CD14-positive monocyte (primary cell): ENCODE measurements around the gene KIF5C. TPM values are rescaled to one million over a fixed set of nuclear protein-coding genes. Genes with fewer than 3 reads are reported as not detected.

Experiments used
- DNase-seq, 3 donors: peaks; one replicate each; pipeline ENCODE4 v3.0.0-alpha.2; 2011 to 2022
- H2AFZ ChIP-seq: 2 replicates; pipeline ENCODE4 v1.6.0; 2012; ENCODE audit warnings: mild to moderate bottlenecking, low read depth, low read length, inconsistent platforms; ENCODE audit not compliant: insufficient read depth, poor library complexity, severe bottlenecking
- H3K27ac ChIP-seq, 2 donors: 1 replicate in 1 of 2; 2 replicates in 1 of 2; pipeline ENCODE4 v1.5.1; 2012 to 2013; ENCODE audit warnings: low read length in 2 of 2, control low read depth in 1 of 2, inconsistent platforms in 1 of 2, low read depth in 1 of 2, mild to moderate bottlenecking in 1 of 2
- H3K27me3 ChIP-seq, 2 donors: one replicate each; pipeline versions ENCODE4 v1.6.0 to v1.6.1; 2011 to 2013; ENCODE audit warnings: low read length in 2 of 2; ENCODE audit not compliant: control insufficient read depth in 2 of 2, insufficient read depth in 2 of 2
- H3K36me3 ChIP-seq, 2 donors: replicated peaks in 1 of 2; 1 replicate in 1 of 2; 2 replicates in 1 of 2; pipeline versions ENCODE4 v1.5.1 to v1.6.1; 2012 to 2013; ENCODE audit warnings: low read length in 2 of 2, control low read depth in 1 of 2, inconsistent platforms in 1 of 2, mild to moderate bottlenecking in 1 of 2; ENCODE audit not compliant: insufficient read depth in 2 of 2, control insufficient read depth in 1 of 2
- H3K4me1 ChIP-seq, 2 donors: 1 replicate in 1 of 2; 2 replicates in 1 of 2; pipeline versions ENCODE4 v1.5.1 to v1.6.1; 2012 to 2013; ENCODE audit warnings: low read length in 2 of 2, control low read depth in 1 of 2, inconsistent platforms in 1 of 2, mild to moderate bottlenecking in 1 of 2, moderate library complexity in 1 of 2; ENCODE audit not compliant: insufficient read depth in 2 of 2, control insufficient read depth in 1 of 2
- H3K4me2 ChIP-seq: replicated peaks from 2 replicates; pipeline ENCODE3; 2012; ENCODE audit warnings: low read length, moderate library complexity, mild to moderate bottlenecking; ENCODE audit not compliant: poor library complexity, severe bottlenecking; ENCODE audit errors: extremely low read depth
- H3K4me3 ChIP-seq, 3 experiments: fragments of 200-600 bp in 1 of 3; sonication (generic) in 1 of 3; replicated peaks in 1 of 3; 1 replicate in 2 of 3; 2 replicates in 1 of 3; pipeline ENCODE4 v1.5.1; 2011 to 2013; ENCODE audit warnings: low read length in 3 of 3, mild to moderate bottlenecking in 3 of 3, control low read depth in 2 of 3, low read depth in 2 of 3, inconsistent platforms in 1 of 3, moderate library complexity in 1 of 3
- H3K79me2 ChIP-seq: 2 replicates; pipeline ENCODE4 v1.6.0; 2012; ENCODE audit warnings: mild to moderate bottlenecking, control low read depth, inconsistent platforms, low read length, moderate library complexity; ENCODE audit not compliant: insufficient read depth
- H3K9ac ChIP-seq: 2 replicates; pipeline ENCODE4 v1.6.0; 2017; ENCODE audit warnings: low read length, mild to moderate bottlenecking; ENCODE audit not compliant: insufficient read depth, poor library complexity, severe bottlenecking
- H3K9me3 ChIP-seq, 2 donors: replicated peaks in 1 of 2; 1 replicate in 1 of 2; 2 replicates in 1 of 2; pipeline versions ENCODE4 v1.5.1 to v1.6.1; 2012 to 2013; ENCODE audit warnings: low read length in 2 of 2, control low read depth in 1 of 2; ENCODE audit not compliant: control insufficient read depth in 1 of 2, insufficient read depth in 1 of 2
- H4K20me1 ChIP-seq: 2 replicates; pipeline ENCODE4 v1.6.0; 2012; ENCODE audit warnings: mild to moderate bottlenecking, low read length, control low read depth, moderate library complexity; ENCODE audit not compliant: insufficient read depth
- H3K27ac Mint-ChIP-seq, 7 donors: one replicate each; pipeline ENCODE4 v1.8.0; 2020; ENCODE audit warnings: mild to moderate bottlenecking in 7 of 7, mixed read lengths in 7 of 7, moderate library complexity in 6 of 7, inconsistent platforms in 2 of 7
- H3K27me3 Mint-ChIP-seq, 3 donors: one replicate each; pipeline ENCODE4 v1.8.0; 2021 to 2022; ENCODE audit warnings: low read depth in 3 of 3, mild to moderate bottlenecking in 3 of 3, mixed read lengths in 3 of 3, moderate library complexity in 3 of 3, inconsistent platforms in 1 of 3
- H3K36me3 Mint-ChIP-seq, 2 donors: one replicate each; pipeline ENCODE4 v1.8.0; 2020; ENCODE audit warnings: mixed read lengths in 2 of 2, inconsistent platforms in 1 of 2, mild to moderate bottlenecking in 1 of 2
- H3K4me1 Mint-ChIP-seq: one replicate; pipeline ENCODE4 v1.8.0; 2020; ENCODE audit warnings: mild to moderate bottlenecking, mixed read lengths
- H3K4me3 Mint-ChIP-seq, 2 donors: one replicate each; pipeline ENCODE4 v1.8.0; 2020; ENCODE audit warnings: mild to moderate bottlenecking in 2 of 2, mixed read lengths in 2 of 2, moderate library complexity in 1 of 2
- H3K9me3 Mint-ChIP-seq, 7 donors: one replicate each; pipeline ENCODE4 v1.8.0; 2020 to 2022; ENCODE audit warnings: mixed read lengths in 7 of 7, mild to moderate bottlenecking in 6 of 7, moderate library complexity in 6 of 7, inconsistent platforms in 2 of 7
- WGBS: methylation state at CpG from one replicate; pipeline ENCODE4 v1.1.5; 2013; ENCODE audit warnings: missing lambda C conversion rate; ENCODE audit not compliant: insufficient coverage; 5-methylcytosine and 5-hydroxymethylcytosine counted together
- intact Hi-C, 2 donors: fragments of 100-400 bp; cut with micrococcal nuclease; formaldehyde crosslinking; loops; one replicate each; pipeline versions ENCODE4 v1.15.0 to v1.15.1; 2023
- polyA plus RNA-seq, 3 donors: library from polyadenylated mRNA; depleted of rRNA in 1 of 3; unstranded in 2 of 3; stranded (reverse) in 1 of 3; fragments of 300-500 nt in 2 of 3; fragments of >200 nt in 1 of 3; fragmentation: Illumina TruSeq in 2 of 3; gene quantifications; 1 replicate in 2 of 3; 2 replicates in 1 of 3; pipeline ENCODE4 v1.2.3, GENCODE V29; 2012 to 2021
- TF ChIP-seq, protein P1 (sequence below): fragments of 200-600 bp; IDR thresholded peaks from one replicate; pipeline ENCODE4 v1.8.0; 2022; ENCODE audit warnings: antibody characterized with exemption, mild to moderate bottlenecking

Gene KIF5C
- polyA plus RNA-seq, 3 donors = 0.04 TPM; not detected in 2

DNA sequence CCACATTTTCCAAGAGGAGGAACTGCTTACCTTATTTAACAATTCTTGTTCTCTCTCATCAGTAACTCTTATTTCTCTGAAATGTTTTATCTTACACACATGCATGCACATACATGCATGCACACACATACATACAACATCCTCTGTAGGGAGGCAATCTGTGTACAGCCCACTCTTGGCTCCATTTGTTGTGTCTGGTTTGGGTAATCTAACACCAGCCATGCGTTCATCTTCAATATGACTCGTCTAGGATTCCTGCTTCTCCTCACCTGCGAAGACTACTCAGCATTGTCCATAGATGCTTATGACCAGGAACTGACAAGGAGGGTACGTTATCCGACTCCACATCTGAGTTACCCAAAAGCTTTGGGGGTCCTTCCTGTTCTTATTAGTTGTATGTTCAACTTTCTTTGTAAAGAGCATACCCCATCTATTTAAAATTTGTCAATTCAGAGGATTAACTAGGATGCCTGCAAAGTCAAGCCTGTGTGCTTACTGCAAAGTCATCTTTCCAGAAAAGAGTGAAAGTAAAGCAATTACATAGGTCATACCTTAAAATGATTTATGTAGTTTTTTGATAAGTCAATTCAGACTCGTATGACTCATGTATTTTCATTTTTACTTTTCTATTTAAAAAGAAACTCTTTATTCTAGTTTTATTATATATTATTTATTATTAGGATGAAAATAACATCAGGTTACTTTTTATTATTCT is 181.7 kb downstream of the KIF5C start:
- Histone ChIP-seq H3K9ac (no peak overlapping the region), H3K4me1 (no peaks in the 10 kb centered on the region), H3K4me3 (no peak overlapping the region), H3K79me2 (no peaks in the 10 kb centered on the region), H3K9me3 (no peaks in the 10 kb centered on the region), H4K20me1 (no peaks in the 10 kb centered on the region), H3K36me3 (no peaks in the 10 kb centered on the region), H3K4me2 (no peak overlapping the region), H3K27ac (no peak overlapping the region), H3K27me3 (no peaks in the 10 kb centered on the region), H2AFZ (no peak overlapping the region)
- no peaks in the 10 kb centered on the region for H3K36me3 Mint-ChIP-seq
- H3K27ac Mint-ChIP-seq = no peak overlapping the region
- no peak overlapping the region for H3K4me3 Mint-ChIP-seq
- no peak for DNase-seq
- H3K4me1 Mint-ChIP-seq = no peaks in the 10 kb centered on the region
- TF ChIP-seq, protein P1, sequence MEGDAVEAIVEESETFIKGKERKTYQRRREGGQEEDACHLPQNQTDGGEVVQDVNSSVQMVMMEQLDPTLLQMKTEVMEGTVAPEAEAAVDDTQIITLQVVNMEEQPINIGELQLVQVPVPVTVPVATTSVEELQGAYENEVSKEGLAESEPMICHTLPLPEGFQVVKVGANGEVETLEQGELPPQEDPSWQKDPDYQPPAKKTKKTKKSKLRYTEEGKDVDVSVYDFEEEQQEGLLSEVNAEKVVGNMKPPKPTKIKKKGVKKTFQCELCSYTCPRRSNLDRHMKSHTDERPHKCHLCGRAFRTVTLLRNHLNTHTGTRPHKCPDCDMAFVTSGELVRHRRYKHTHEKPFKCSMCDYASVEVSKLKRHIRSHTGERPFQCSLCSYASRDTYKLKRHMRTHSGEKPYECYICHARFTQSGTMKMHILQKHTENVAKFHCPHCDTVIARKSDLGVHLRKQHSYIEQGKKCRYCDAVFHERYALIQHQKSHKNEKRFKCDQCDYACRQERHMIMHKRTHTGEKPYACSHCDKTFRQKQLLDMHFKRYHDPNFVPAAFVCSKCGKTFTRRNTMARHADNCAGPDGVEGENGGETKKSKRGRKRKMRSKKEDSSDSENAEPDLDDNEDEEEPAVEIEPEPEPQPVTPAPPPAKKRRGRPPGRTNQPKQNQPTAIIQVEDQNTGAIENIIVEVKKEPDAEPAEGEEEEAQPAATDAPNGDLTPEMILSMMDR = no peak
- intact Hi-C loops = no loop called here
- 100% methylated on average over 3 of the region's 6 CpGs for WGBS
- peaks cover 2 to 7% (median 5%) of the 10 kb centered on the region in 3 donors for H3K27me3 Mint-ChIP-seq
- H3K9me3 Mint-ChIP-seq = no peaks in the 10 kb centered on the region

DNA sequence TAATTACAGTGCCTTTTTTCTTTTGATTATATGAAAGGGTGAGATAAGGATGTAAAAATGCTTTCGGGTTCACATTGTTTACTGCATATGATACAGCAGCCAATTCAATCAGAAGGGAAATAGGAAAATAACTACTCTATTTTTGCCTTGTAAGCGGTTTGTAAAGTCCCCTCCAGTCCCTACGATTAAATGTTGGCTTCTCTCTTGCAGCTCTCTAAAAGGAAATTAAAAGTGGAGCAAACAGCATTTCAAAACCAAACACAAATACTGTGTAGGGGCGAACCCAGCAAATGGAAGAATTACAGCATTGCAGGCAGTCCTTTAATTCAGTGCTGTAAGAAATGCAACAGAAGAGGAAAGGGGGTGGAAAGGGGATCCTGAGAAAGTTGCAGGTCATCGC is 182.4 kb downstream of the KIF5C start:
- Histone ChIP-seq H3K36me3 (no peaks in the 10 kb centered on the region), H3K79me2 (no peaks in the 10 kb centered on the region), H3K4me2 (no peak overlapping the region), H3K27me3 (no peaks in the 10 kb centered on the region), H3K4me3 (no peak overlapping the region), H3K27ac (no peak overlapping the region), H3K9me3 (no peaks in the 10 kb centered on the region), H3K9ac (no peak overlapping the region), H2AFZ (no peak overlapping the region), H4K20me1 (no peaks in the 10 kb centered on the region), H3K4me1 (no peaks in the 10 kb centered on the region)
- no peak for DNase-seq
- H3K9me3 Mint-ChIP-seq = no peaks in the 10 kb centered on the region
- intact Hi-C loops = no loop called here
- WGBS = 83% methylated on average over 1 of the region's 5 CpGs
- no peak overlapping the region for H3K27ac Mint-ChIP-seq
- TF ChIP-seq, protein P1 = no peak
- no peaks in the 10 kb centered on the region for H3K4me1 Mint-ChIP-seq
- no peaks in the 10 kb centered on the region for H3K36me3 Mint-ChIP-seq
- H3K4me3 Mint-ChIP-seq = no peak overlapping the region
- H3K27me3 Mint-ChIP-seq = peaks cover 2 to 7% (median 5%) of the 10 kb centered on the region in 3 donors
